ENCODE measurements around the gene RBP2.

The RBP2 gene

DNA sequence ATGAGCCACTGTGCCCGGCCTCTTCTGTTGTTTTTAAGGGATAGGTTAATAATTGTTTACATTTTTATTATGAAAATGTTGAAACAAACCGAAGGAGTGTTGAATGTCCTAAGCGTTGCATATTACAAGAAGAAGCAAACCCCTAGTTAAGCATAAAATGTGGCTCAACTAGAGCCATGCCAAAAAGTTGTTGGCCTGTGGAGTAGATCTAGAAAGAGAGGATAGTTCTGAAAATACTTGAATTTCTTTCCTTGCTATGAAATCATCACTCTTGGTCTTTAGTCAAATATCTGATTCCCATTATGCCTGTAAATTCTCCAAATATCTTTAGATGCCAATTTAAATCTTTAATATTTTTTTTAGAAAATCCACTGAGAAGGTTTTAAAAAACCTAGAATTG lies 12.8 kb downstream of the RBP2 start:
- no peaks in the 10 kb centered on the region for H3K9me3 ChIP-seq (ENCODE audit: control insufficient read depth in 5 of 5, low read length in 5 of 5)
- no peaks in the 10 kb centered on the region for H3K36me3 ChIP-seq (ENCODE audit: control insufficient read depth in 5 of 5, insufficient read depth in 5 of 5, low read length in 5 of 5)
- H3K4me1 ChIP-seq (ENCODE audit: control insufficient read depth in 5 of 5, insufficient read depth in 5 of 5, low read length in 5 of 5) = peaks cover 0 to 7% (median 2%) of the 10 kb centered on the region in 5 donors
- H3K4me3 ChIP-seq (ENCODE audit: low read depth in 1 of 5, low read length in 5 of 5) = no peak overlapping the region
- no peaks in the 10 kb centered on the region for H3K27me3 ChIP-seq (ENCODE audit: control insufficient read depth in 5 of 5, insufficient read depth in 4 of 5, low read length in 5 of 5)
- no peak overlapping the region for H3K9ac ChIP-seq (ENCODE audit: low read length in 5 of 5)
- H3K27ac ChIP-seq (ENCODE audit: low read depth, low read length) = no peak overlapping the region

GRCh38 chr3:139460529-139460928 lies 15.8 kb downstream of the RBP2 start:
- Histone ChIP-seq H3K4me1 (ENCODE audit: control insufficient read depth in 5 of 5, insufficient read depth in 5 of 5, low read length in 5 of 5) (peaks cover 2 to 16% (median 7%) of the 10 kb centered on the region in 5 donors), H3K27me3 (ENCODE audit: control insufficient read depth in 5 of 5, insufficient read depth in 4 of 5, low read length in 5 of 5) (no peaks in the 10 kb centered on the region), H3K27ac (ENCODE audit: low read depth, low read length) (no peak overlapping the region)

DNA sequence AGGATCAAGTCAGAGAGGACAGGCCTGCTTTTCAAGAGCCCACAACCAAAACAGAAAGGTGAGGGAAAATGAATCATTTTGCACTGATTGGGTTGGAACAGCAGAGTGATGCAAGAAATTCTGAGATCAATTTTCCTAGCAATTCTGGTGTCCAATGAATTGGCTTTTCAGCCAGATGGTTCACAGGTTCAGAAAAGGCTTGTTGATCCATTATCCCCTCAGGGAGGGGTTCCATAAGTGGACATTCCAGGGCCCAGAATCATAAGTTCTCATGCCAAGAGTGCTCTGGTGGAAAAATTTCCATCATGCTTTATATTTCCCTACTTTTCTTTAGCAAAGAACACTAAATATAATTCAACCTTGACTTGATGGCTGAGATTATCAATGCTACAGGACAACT lies 16.2 kb downstream of the RBP2 start:
- no peak overlapping the region for H3K27ac ChIP-seq (ENCODE audit: low read depth, low read length)
- H3K9me3 ChIP-seq (ENCODE audit: control insufficient read depth in 5 of 5, low read length in 5 of 5) = no peaks in the 10 kb centered on the region
- peaks cover 2 to 16% (median 7%) of the 10 kb centered on the region in 5 donors for H3K4me1 ChIP-seq (ENCODE audit: control insufficient read depth in 5 of 5, insufficient read depth in 5 of 5, low read length in 5 of 5)
- H3K36me3 ChIP-seq (ENCODE audit: control insufficient read depth in 5 of 5, insufficient read depth in 5 of 5, low read length in 5 of 5) = no peaks in the 10 kb centered on the region
- H3K9ac ChIP-seq (ENCODE audit: low read length in 5 of 5) = no peak overlapping the region
- no peak overlapping the region for H3K4me3 ChIP-seq (ENCODE audit: low read depth in 1 of 5, low read length in 5 of 5)
- no peaks in the 10 kb centered on the region for H3K27me3 ChIP-seq (ENCODE audit: control insufficient read depth in 5 of 5, insufficient read depth in 4 of 5, low read length in 5 of 5)

More at GRCh38 chr3:139460529-139460928, 15.8 kb downstream of the RBP2 start:
- H3K9me3 ChIP-seq (ENCODE audit: control insufficient read depth in 5 of 5, low read length in 5 of 5) = no peaks in the 10 kb centered on the region
- no peaks in the 10 kb centered on the region for H3K36me3 ChIP-seq (ENCODE audit: control insufficient read depth in 5 of 5, insufficient read depth in 5 of 5, low read length in 5 of 5)
- H3K4me3 ChIP-seq (ENCODE audit: low read depth in 1 of 5, low read length in 5 of 5) = no peak overlapping the region
- H3K9ac ChIP-seq (ENCODE audit: low read length in 5 of 5) = no peak overlapping the region

DNA sequence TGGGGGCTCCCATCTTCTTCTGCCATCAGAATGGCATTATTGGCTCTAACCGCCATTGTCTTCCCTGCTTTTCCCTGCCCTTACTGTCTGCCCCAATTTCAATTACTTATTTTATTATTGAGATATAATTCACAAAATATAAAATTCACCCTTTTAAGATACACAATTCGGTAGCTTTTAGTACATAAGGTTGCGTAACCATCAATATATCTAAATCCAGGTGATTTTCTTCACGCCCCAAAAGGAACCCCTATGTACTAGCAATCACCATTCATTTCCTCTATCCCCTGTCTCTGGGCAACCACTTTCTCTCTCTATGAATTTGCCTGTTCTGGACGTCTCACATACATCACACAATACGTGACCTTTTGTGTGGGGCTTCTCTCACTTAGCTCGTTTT lies 18.0 kb downstream of the RBP2 start:
- no peak overlapping the region for H3K9ac ChIP-seq (ENCODE audit: low read length in 5 of 5)
- H3K27ac ChIP-seq (ENCODE audit: low read depth, low read length) = no peak overlapping the region
- H3K36me3 ChIP-seq (ENCODE audit: control insufficient read depth in 5 of 5, insufficient read depth in 5 of 5, low read length in 5 of 5) = no peaks in the 10 kb centered on the region
- no peaks in the 10 kb centered on the region for H3K9me3 ChIP-seq (ENCODE audit: control insufficient read depth in 5 of 5, low read length in 5 of 5)
- no peak overlapping the region for H3K4me3 ChIP-seq (ENCODE audit: low read depth in 1 of 5, low read length in 5 of 5)
- peaks cover 2 to 16% (median 7%) of the 10 kb centered on the region in 5 donors for H3K4me1 ChIP-seq (ENCODE audit: control insufficient read depth in 5 of 5, insufficient read depth in 5 of 5, low read length in 5 of 5)
- no peaks in the 10 kb centered on the region for H3K27me3 ChIP-seq (ENCODE audit: control insufficient read depth in 5 of 5, insufficient read depth in 4 of 5, low read length in 5 of 5)

DNA sequence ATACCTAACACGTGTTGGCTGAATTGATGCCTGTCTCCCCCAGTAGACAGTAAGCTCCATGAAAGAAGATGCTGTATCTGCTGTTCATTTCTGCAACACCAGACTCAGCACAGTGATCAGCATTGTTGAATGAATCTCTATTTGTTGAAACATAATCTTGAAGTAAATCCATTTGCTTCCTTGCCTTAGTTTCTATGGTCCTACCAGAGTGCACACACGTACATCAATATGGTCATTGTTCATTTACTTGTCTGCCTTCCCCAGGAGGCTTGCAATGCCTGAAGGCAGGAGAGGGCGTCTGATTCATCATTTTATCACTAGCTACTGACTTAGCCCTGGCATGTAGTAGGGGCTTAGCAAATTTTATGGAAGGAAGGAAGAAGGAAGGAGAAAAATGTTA lies 19.2 kb downstream of the RBP2 start:
- H3K9me3 ChIP-seq (ENCODE audit: control insufficient read depth in 5 of 5, low read length in 5 of 5) = no peaks in the 10 kb centered on the region
- H3K27me3 ChIP-seq (ENCODE audit: control insufficient read depth in 5 of 5, insufficient read depth in 4 of 5, low read length in 5 of 5) = no peaks in the 10 kb centered on the region
- peaks cover 2 to 16% (median 7%) of the 10 kb centered on the region in 5 donors for H3K4me1 ChIP-seq (ENCODE audit: control insufficient read depth in 5 of 5, insufficient read depth in 5 of 5, low read length in 5 of 5)
- H3K4me3 ChIP-seq (ENCODE audit: low read depth in 1 of 5, low read length in 5 of 5) = no peak overlapping the region
- H3K9ac ChIP-seq (ENCODE audit: low read length in 5 of 5) = no peak overlapping the region
- H3K27ac ChIP-seq (ENCODE audit: low read depth, low read length) = no peak overlapping the region
- H3K36me3 ChIP-seq (ENCODE audit: control insufficient read depth in 5 of 5, insufficient read depth in 5 of 5, low read length in 5 of 5) = no peaks in the 10 kb centered on the region

GRCh38 chr3:139456386-139456785 lies 19.9 kb downstream of the RBP2 start:
- no peak overlapping the region for H3K9ac ChIP-seq (ENCODE audit: low read length in 5 of 5)
- H3K27me3 ChIP-seq (ENCODE audit: control insufficient read depth in 5 of 5, insufficient read depth in 4 of 5, low read length in 5 of 5) = no peaks in the 10 kb centered on the region
- no peak overlapping the region for H3K4me3 ChIP-seq (ENCODE audit: low read depth in 1 of 5, low read length in 5 of 5)
- peaks cover 2 to 16% (median 7%) of the 10 kb centered on the region in 5 donors for H3K4me1 ChIP-seq (ENCODE audit: control insufficient read depth in 5 of 5, insufficient read depth in 5 of 5, low read length in 5 of 5)
- H3K36me3 ChIP-seq (ENCODE audit: control insufficient read depth in 5 of 5, insufficient read depth in 5 of 5, low read length in 5 of 5) = no peaks in the 10 kb centered on the region
- no peak overlapping the region for H3K27ac ChIP-seq (ENCODE audit: low read depth, low read length)
- H3K9me3 ChIP-seq (ENCODE audit: control insufficient read depth in 5 of 5, low read length in 5 of 5) = no peaks in the 10 kb centered on the region

- no peaks in the 10 kb centered on the region for H3K9me3 ChIP-seq (ENCODE audit: control insufficient read depth in 5 of 5, low read length in 5 of 5)
- peaks cover 2 to 16% (median 7%) of the 10 kb centered on the region in 5 donors for H3K4me1 ChIP-seq (ENCODE audit: control insufficient read depth in 5 of 5, insufficient read depth in 5 of 5, low read length in 5 of 5)
- no peak overlapping the region for H3K4me3 ChIP-seq (ENCODE audit: low read depth in 1 of 5, low read length in 5 of 5)
- H3K27ac ChIP-seq (ENCODE audit: low read depth, low read length) = no peak overlapping the region
- no peaks in the 10 kb centered on the region for H3K27me3 ChIP-seq (ENCODE audit: control insufficient read depth in 5 of 5, insufficient read depth in 4 of 5, low read length in 5 of 5)
- H3K9ac ChIP-seq (ENCODE audit: low read length in 5 of 5) = no peak overlapping the region
- no peaks in the 10 kb centered on the region for H3K36me3 ChIP-seq (ENCODE audit: control insufficient read depth in 5 of 5, insufficient read depth in 5 of 5, low read length in 5 of 5)
Measured at GRCh38 chr3:139455855-139456254, 20.5 kb downstream of the RBP2 start.

GRCh38 chr3:139455206-139455605 lies 21.1 kb downstream of the RBP2 start:
- Histone ChIP-seq H3K27ac (ENCODE audit: low read depth, low read length) (no peak overlapping the region), H3K9ac (ENCODE audit: low read length in 5 of 5) (no peak overlapping the region), H3K27me3 (ENCODE audit: control insufficient read depth in 5 of 5, insufficient read depth in 4 of 5, low read length in 5 of 5) (no peaks in the 10 kb centered on the region), H3K4me3 (ENCODE audit: low read depth in 1 of 5, low read length in 5 of 5) (no peak overlapping the region), H3K9me3 (ENCODE audit: control insufficient read depth in 5 of 5, low read length in 5 of 5) (no peaks in the 10 kb centered on the region), H3K36me3 (ENCODE audit: control insufficient read depth in 5 of 5, insufficient read depth in 5 of 5, low read length in 5 of 5) (no peaks in the 10 kb centered on the region), H3K4me1 (ENCODE audit: control insufficient read depth in 5 of 5, insufficient read depth in 5 of 5, low read length in 5 of 5) (peaks cover 2 to 13% (median 7%) of the 10 kb centered on the region in 5 donors)

DNA sequence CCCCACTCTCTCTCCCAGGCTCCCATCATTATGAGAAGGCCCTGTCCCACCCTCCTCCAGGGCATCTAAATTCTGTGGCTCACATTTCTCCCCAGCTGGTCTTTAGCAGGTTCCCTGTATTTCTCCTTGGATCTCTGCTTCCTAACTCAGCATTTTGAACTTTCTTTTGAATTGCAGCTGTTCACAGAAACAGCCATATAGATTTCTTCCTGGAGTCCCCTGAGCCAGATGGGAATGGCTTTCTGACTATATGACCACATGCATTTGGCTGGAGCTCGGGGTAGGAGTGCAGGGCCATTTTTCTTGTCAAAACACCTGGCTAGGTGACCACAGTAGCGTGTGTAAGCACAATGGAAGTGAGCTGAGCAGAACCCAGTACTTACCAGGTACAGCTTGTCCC lies 22.0 kb downstream of the RBP2 start:
- Histone ChIP-seq H3K9ac (ENCODE audit: low read length in 5 of 5) (no peak overlapping the region), H3K36me3 (ENCODE audit: control insufficient read depth in 5 of 5, insufficient read depth in 5 of 5, low read length in 5 of 5) (no peaks in the 10 kb centered on the region), H3K27me3 (ENCODE audit: control insufficient read depth in 5 of 5, insufficient read depth in 4 of 5, low read length in 5 of 5) (no peaks in the 10 kb centered on the region), H3K27ac (ENCODE audit: low read depth, low read length) (no peak overlapping the region), H3K4me1 (ENCODE audit: control insufficient read depth in 5 of 5, insufficient read depth in 5 of 5, low read length in 5 of 5) (peaks cover 2 to 11% (median 7%) of the 10 kb centered on the region in 5 donors), H3K4me3 (ENCODE audit: low read depth in 1 of 5, low read length in 5 of 5) (no peak overlapping the region), H3K9me3 (ENCODE audit: control insufficient read depth in 5 of 5, low read length in 5 of 5) (no peaks in the 10 kb centered on the region)

DNA sequence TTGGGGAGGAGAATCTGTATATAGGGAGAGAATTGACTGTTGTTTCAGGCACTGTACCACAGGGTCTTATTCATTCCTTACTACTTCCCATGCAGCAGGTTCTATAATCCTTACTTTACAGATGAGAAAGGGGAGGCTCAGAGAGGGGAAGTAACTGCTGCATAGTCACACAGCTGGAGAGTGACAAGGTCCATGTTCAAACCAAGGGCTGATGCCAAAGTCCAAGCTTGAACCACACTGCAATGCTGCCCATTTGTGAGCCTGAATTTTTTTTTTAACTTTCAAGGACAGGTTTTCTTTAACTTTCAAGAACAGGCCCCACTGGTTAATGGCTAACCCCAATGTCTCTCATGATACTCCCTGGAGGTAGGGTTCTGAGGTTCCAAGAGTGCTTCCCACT lies 26.2 kb downstream of the RBP2 start:
- Histone ChIP-seq H3K27ac (ENCODE audit: low read depth, low read length) (no peak overlapping the region), H3K36me3 (ENCODE audit: control insufficient read depth in 5 of 5, insufficient read depth in 5 of 5, low read length in 5 of 5) (no peaks in the 10 kb centered on the region), H3K27me3 (ENCODE audit: control insufficient read depth in 5 of 5, insufficient read depth in 4 of 5, low read length in 5 of 5) (no peaks in the 10 kb centered on the region), H3K9me3 (ENCODE audit: control insufficient read depth in 5 of 5, low read length in 5 of 5) (no peaks in the 10 kb centered on the region), H3K4me3 (ENCODE audit: low read depth in 1 of 5, low read length in 5 of 5) (no peak overlapping the region), H3K4me1 (ENCODE audit: control insufficient read depth in 5 of 5, insufficient read depth in 5 of 5, low read length in 5 of 5) (no peaks in the 10 kb centered on the region), H3K9ac (ENCODE audit: low read length in 5 of 5) (no peak overlapping the region)

DNA sequence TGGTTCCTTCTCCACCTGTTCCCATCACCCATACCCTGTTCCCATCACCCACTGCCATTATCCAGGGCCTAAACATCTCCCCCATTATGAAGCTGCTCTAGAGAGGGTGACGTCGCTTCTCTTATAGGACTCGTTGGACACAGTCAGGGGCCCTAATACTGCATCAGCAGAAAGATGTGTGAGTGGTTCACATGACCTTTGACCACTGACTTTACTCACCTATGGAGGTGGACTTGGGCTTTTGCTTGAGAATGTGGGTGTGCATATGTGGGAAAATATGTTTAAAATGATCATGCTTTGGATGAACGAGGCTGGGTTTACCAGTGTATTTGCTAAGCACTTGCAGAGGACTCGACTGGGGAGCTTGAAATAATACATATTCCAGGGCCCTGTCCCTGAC lies 26.8 kb downstream of the RBP2 start:
- Histone ChIP-seq H3K27ac (ENCODE audit: low read depth, low read length) (no peak overlapping the region), H3K4me1 (ENCODE audit: control insufficient read depth in 5 of 5, insufficient read depth in 5 of 5, low read length in 5 of 5) (no peaks in the 10 kb centered on the region), H3K9ac (ENCODE audit: low read length in 5 of 5) (no peak overlapping the region), H3K36me3 (ENCODE audit: control insufficient read depth in 5 of 5, insufficient read depth in 5 of 5, low read length in 5 of 5) (no peaks in the 10 kb centered on the region), H3K9me3 (ENCODE audit: control insufficient read depth in 5 of 5, low read length in 5 of 5) (no peaks in the 10 kb centered on the region), H3K27me3 (ENCODE audit: control insufficient read depth in 5 of 5, insufficient read depth in 4 of 5, low read length in 5 of 5) (no peaks in the 10 kb centered on the region), H3K4me3 (ENCODE audit: low read depth in 1 of 5, low read length in 5 of 5) (no peak overlapping the region)

Data from subcutaneous abdominal adipose tissue (tissue), 5 donors.